COLO668 (cell line): Measurements from ENCODE around the gene TTC39C.
A peak's percentile ranks its signal among the peaks of the same experiment; 100 is the strongest.

Source experiments
- DNase-seq: peaks from one replicate; lab custom pipeline; 2025; ENCODE audit not compliant: unreplicated experiment; lab: John Stamatoyannopoulos, UW

TTC39C gene

GRCh38 chr18:24080861-24081260, 66.3 kb downstream of the TTC39C start:
- DNase-seq, result no peak

GRCh38 chr18:24083550-24083949, 69.0 kb downstream of the TTC39C start:
- no peak for DNase-seq

- peak; percentile 47 for DNase-seq
Observed at GRCh38 chr18:24086082-24086481, 71.5 kb downstream of the TTC39C start.

GRCh38 chr18:24089076-24089475, 74.5 kb downstream of the TTC39C start:
- DNase-seq, result no peak

GRCh38 chr18:24089515-24090337, 75.2 kb downstream of the TTC39C start:
- no peak for DNase-seq

- no peak for DNase-seq
Observed at GRCh38 chr18:24090876-24091275, 76.3 kb downstream of the TTC39C start.

- DNase-seq, result no peak
Observed at GRCh38 chr18:24094561-24094960, 80.0 kb downstream of the TTC39C start.

- DNase-seq, result no peak
Observed at GRCh38 chr18:24095976-24096375, 81.4 kb downstream of the TTC39C start.

GRCh38 chr18:24103320-24104021, 88.9 kb downstream of the TTC39C start:
- DNase-seq, result no peak

- no peak for DNase-seq
Observed at GRCh38 chr18:24104486-24104885, 89.9 kb downstream of the TTC39C start.

- DNase-seq, result no peak
Observed at GRCh38 chr18:24108641-24109040, 94.1 kb downstream of the TTC39C start.

GRCh38 chr18:24111936-24112335, 97.4 kb downstream of the TTC39C start:
- DNase-seq, result no peak

- no peak for DNase-seq
Observed at GRCh38 chr18:24112464-24112863, 97.9 kb downstream of the TTC39C start.

- DNase-seq, result peak; percentile 85
Observed at GRCh38 chr18:24112874-24113615, 98.5 kb downstream of the TTC39C start.

GRCh38 chr18:24114924-24115549, 100.5 kb downstream of the TTC39C start:
- no peak for DNase-seq

GRCh38 chr18:24115628-24116027, 101.1 kb downstream of the TTC39C start:
- DNase-seq, result no peak

GRCh38 chr18:24118750-24119577, 104.4 kb downstream of the TTC39C start:
- peak; percentile 86 for DNase-seq

- no peak for DNase-seq
Observed at GRCh38 chr18:24120676-24121075, 106.1 kb downstream of the TTC39C start.

GRCh38 chr18:24121625-24122024, 107.1 kb downstream of the TTC39C start:
- no peak for DNase-seq
